Neural progenitor cell (in vitro differentiated cells): ENCODE results near the gene TMEM45B.

Experiments used
- EZH2 ChIP-seq: fragments of 200-600 bp; sonication (generic); IDR thresholded peaks from 2 replicates; pipeline ENCODE4 v1.6.1; 2017; ENCODE audit warnings: antibody characterized with exemption, mild to moderate bottlenecking, moderate library complexity
- EZH2phosphoT487 ChIP-seq: fragments of 200-600 bp; sonication (generic); IDR thresholded peaks from 2 replicates; pipeline ENCODE4 v1.6.1; 2017; ENCODE audit warnings: antibody characterized with exemption
- TF ChIP-seq, protein P1 (sequence below): fragments of 200-600 bp; sonication (generic); IDR thresholded peaks from 2 replicates; pipeline ENCODE4 v1.5.1; 2017; ENCODE audit warnings: antibody characterized with exemption, mild to moderate bottlenecking

DNA sequence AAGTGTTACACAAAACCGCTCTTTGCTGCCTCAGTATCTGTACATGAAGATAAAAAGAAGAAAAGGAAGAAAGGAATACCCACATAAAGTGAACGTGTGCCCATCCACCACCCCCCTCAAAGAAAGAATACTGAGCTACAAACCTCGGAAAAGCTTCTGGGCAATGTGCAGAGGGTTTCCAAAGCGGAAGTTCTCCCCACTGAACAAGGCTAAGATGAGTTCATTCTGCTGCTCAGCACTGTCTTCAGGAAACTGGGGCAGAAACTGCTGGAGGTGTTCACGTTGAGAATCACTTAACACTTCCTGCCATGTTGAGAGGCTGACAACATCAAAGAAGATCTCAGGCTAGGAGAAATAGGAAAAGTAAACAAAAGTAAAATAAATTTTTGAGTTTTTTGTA, 72.8 kb downstream of the TMEM45B start:
- TF ChIP-seq, protein P1, sequence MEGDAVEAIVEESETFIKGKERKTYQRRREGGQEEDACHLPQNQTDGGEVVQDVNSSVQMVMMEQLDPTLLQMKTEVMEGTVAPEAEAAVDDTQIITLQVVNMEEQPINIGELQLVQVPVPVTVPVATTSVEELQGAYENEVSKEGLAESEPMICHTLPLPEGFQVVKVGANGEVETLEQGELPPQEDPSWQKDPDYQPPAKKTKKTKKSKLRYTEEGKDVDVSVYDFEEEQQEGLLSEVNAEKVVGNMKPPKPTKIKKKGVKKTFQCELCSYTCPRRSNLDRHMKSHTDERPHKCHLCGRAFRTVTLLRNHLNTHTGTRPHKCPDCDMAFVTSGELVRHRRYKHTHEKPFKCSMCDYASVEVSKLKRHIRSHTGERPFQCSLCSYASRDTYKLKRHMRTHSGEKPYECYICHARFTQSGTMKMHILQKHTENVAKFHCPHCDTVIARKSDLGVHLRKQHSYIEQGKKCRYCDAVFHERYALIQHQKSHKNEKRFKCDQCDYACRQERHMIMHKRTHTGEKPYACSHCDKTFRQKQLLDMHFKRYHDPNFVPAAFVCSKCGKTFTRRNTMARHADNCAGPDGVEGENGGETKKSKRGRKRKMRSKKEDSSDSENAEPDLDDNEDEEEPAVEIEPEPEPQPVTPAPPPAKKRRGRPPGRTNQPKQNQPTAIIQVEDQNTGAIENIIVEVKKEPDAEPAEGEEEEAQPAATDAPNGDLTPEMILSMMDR: no peak
- TF ChIP-seq EZH2 (no peak), EZH2phosphoT487 (no peak)
